HepG2 (cell line): Measurements from ENCODE around the gene SPP1. TPM values are rescaled to one million over a fixed set of nuclear protein-coding genes. Genes with fewer than 3 reads are reported as not detected.

Experiments used
- ARNT2 ChIP-seq: sonication (generic); formaldehyde crosslinking; IDR thresholded peaks from 2 replicates; pipeline ENCODE4 v1.8.0; 2022; ENCODE audit warnings: mild to moderate bottlenecking, low read depth, missing genetic modification reagents, moderate library complexity
- DBP ChIP-seq: sonication (generic); formaldehyde crosslinking; IDR thresholded peaks from 2 replicates; pipeline ENCODE4 v1.4.0; 2020; ENCODE audit warnings: missing genetic modification reagents; ENCODE audit errors: not compliant biosample characterization
- DMTF1 ChIP-seq: sonication (generic); formaldehyde crosslinking; IDR thresholded peaks from 2 replicates; pipeline ENCODE4 v1.4.0; 2020; ENCODE audit warnings: mild to moderate bottlenecking, missing genetic modification reagents
- HNRNPK ChIP-seq: fragments of 200-400 bp; formaldehyde crosslinking; IDR thresholded peaks from 2 replicates; pipeline ENCODE4 v1.6.1; 2018; ENCODE audit warnings: low read length, low read depth, moderate library complexity, mild to moderate bottlenecking; ENCODE audit not compliant: poor library complexity, severe bottlenecking
- KAT7 ChIP-seq: IDR thresholded peaks from 2 replicates; pipeline ENCODE4 v1.6.1; 2018; ENCODE audit warnings: borderline replicate concordance, missing compliant biosample characterization
- MEF2D ChIP-seq: sonication (generic); formaldehyde crosslinking; IDR thresholded peaks from 2 replicates; pipeline ENCODE4 v1.5.1; 2020; ENCODE audit warnings: mild to moderate bottlenecking, missing genetic modification reagents
- MIER3 ChIP-seq: IDR thresholded peaks from 2 replicates; pipeline ENCODE4 v1.6.1; 2016; ENCODE audit warnings: missing compliant biosample characterization, borderline replicate concordance
- NCOA2 ChIP-seq: sonication (generic); formaldehyde crosslinking; IDR thresholded peaks from 2 replicates; pipeline ENCODE4 v1.8.0; 2022; ENCODE audit warnings: inconsistent platforms
- NCOR1 ChIP-seq: fragments of 200-600 bp; sonication (generic); IDR thresholded peaks from 2 replicates; pipeline ENCODE4 v1.7.0; 2017; ENCODE audit warnings: antibody characterized with exemption, low read length, borderline replicate concordance
- TCF12 ChIP-seq, 2 experiments: fragments of 450-650 bp in 1 of 2; sonication (generic) in 1 of 2; formaldehyde crosslinking in 1 of 2; IDR thresholded peaks; 2 replicates each; pipeline versions ENCODE4 v1.6.1 to v1.8.0; 2017 to 2022; ENCODE audit warnings: antibody characterized with exemption in 1 of 2, mild to moderate bottlenecking in 1 of 2, missing genetic modification reagents in 1 of 2, moderate library complexity in 1 of 2
- ZBTB10 ChIP-seq: sonication (generic); formaldehyde crosslinking; IDR thresholded peaks from 2 replicates; pipeline ENCODE4 v1.4.0; 2020; ENCODE audit warnings: missing genetic modification reagents, borderline replicate concordance
- ZNF224 ChIP-seq: sonication (generic); formaldehyde crosslinking; IDR thresholded peaks from 2 replicates; pipeline ENCODE4 v1.5.0; 2020; ENCODE audit warnings: mild to moderate bottlenecking, missing genetic modification reagents
- ZNF512B ChIP-seq: sonication (generic); formaldehyde crosslinking; IDR thresholded peaks from 2 replicates; pipeline ENCODE4 v1.5.1; 2020; ENCODE audit warnings: missing genetic modification reagents, mild to moderate bottlenecking, borderline replicate concordance
- ZNF687 ChIP-seq: sonication (generic); formaldehyde crosslinking; IDR thresholded peaks from 2 replicates; pipeline ENCODE4 v1.5.1; 2020; ENCODE audit warnings: mild to moderate bottlenecking, missing genetic modification reagents, moderate library complexity
- polyA plus RNA-seq, 8 experiments: library from polyadenylated mRNA; depleted of rRNA in 3 of 8; stranded (reverse) in 7 of 8; unstranded in 1 of 8; fragments of >200 nt; fragmentation: Illumina TruSeq in 4 of 8; extraction: Trizol in 4 of 8; gene quantifications; 2 replicates each; pipeline versions ENCODE4 v1.2.1 to v1.2.3, GENCODE V29; 2011 to 2016; ENCODE audit warnings: low read depth in 4 of 8, missing spikeins in 1 of 8, mixed read lengths in 1 of 8; ENCODE audit not compliant: insufficient read depth in 1 of 8
- total RNA-seq, 5 experiments: library from RNA; depleted of rRNA; stranded (reverse); fragments of >200 nt; fragmentation: Illumina TruSeq; extraction: Trizol; gene quantifications; 2 replicates each; pipeline ENCODE4 v1.2.3, GENCODE V29; 2016; ENCODE audit warnings: low read depth in 1 of 5

SPP1 gene
- total and polyA plus RNA-seq, 2 of the 13 experiments (the other 11 are each of a cell fraction or from before 2014, with no cell fraction given) = 682 to 788 TPM

- TF ChIP-seq DMTF1 (no peak), NCOA2 (CRISPR knock-in tag) (peak; percentile 41; the same call in 1 of the 2 replicates), KAT7 (CRISPR knock-in tag) (no peak), NCOR1 (peak; percentile 43; the same call in 1 of the 2 replicates), ZBTB10 (CRISPR knock-in tag) (no peak), MIER3 (CRISPR knock-in tag) (no peak), DBP (CRISPR knock-in tag) (no peak), TCF12 (IDR thresholded peaks at IDR 0.05) (no peak), TCF12 (CRISPR knock-in tag; IDR thresholded peaks at IDR 0.05) (no peak), ZNF687 (CRISPR knock-in tag) (peak; percentile 33), HNRNPK (no peak), MEF2D (no peak), ZNF512B (CRISPR knock-in tag) (no peak), ZNF224 (CRISPR knock-in tag) (no peak), ARNT2 (no peak)
Measured at GRCh38 chr4:87941537-87942392, 33.7 kb upstream of the SPP1 start (continued).
